ENCODE data around the gene CFAP61. TPM values are rescaled to one million over a fixed set of nuclear protein-coding genes. Genes with fewer than 3 reads are reported as not detected.

Gene CFAP61
- total RNA-seq, 4 donors from 2014 or later, result 0.38 TPM; not detected in 3

- no peak for TF ChIP-seq POLR2A (IDR thresholded peaks at IDR 0.05)
- TF ChIP-seq CTCF (IDR thresholded peaks at IDR 0.05), result no peak
- Histone ChIP-seq H3K27ac (no peak overlapping the region), H3K4me3 (no peak overlapping the region), H3K4me1 (peaks cover 0 to 32% (median 8%) of the 10 kb centered on the region in 3 donors), H3K27me3 (peaks cover 0 to 5% (median 0%) of the 10 kb centered on the region in 4 donors), H3K9me3 (no peaks in the 10 kb centered on the region), H3K36me3 (no peaks in the 10 kb centered on the region)
- intact Hi-C loops (cut with DNase I), result no loop called here
- no peak for DNase-seq
- WGBS, 2 donors, result 57 to 72% methylated on average over 1 to 4 of the region's 4 CpGs
Observed at GRCh38 chr20:20089018-20089417, 36.7 kb downstream of the CFAP61 start.

GRCh38 chr20:20089939-20090338 lies 37.6 kb downstream of the CFAP61 start:
- H3K36me3 ChIP-seq, result no peaks in the 10 kb centered on the region
- H3K27ac ChIP-seq, result no peak overlapping the region
- no peaks in the 10 kb centered on the region for H3K9me3 ChIP-seq
- TF ChIP-seq CTCF (IDR thresholded peaks at IDR 0.05), result no peak
- no peak for TF ChIP-seq POLR2A (IDR thresholded peaks at IDR 0.05)
- peaks cover 0 to 23% (median 8%) of the 10 kb centered on the region in 3 donors for H3K4me1 ChIP-seq
- WGBS, 2 donors, result 86 to 89% methylated on average over 1 of the region's 1 CpG
- peaks cover 0 to 5% (median 0%) of the 10 kb centered on the region in 4 donors for H3K27me3 ChIP-seq
- H3K4me3 ChIP-seq, result no peak overlapping the region
- no peak for DNase-seq
- intact Hi-C loops (cut with DNase I), result no loop called here

- DNase-seq, result no peak
- H3K4me1 ChIP-seq, result peaks cover 0 to 14% (median 0%) of the 10 kb centered on the region in 3 donors
- intact Hi-C loops (cut with DNase I), result no loop called here
- H3K27me3 ChIP-seq, result peaks cover 0 to 5% (median 0%) of the 10 kb centered on the region in 4 donors
- TF ChIP-seq CTCF (IDR thresholded peaks at IDR 0.05) (no peak), POLR2A (IDR thresholded peaks at IDR 0.05) (no peak)
- H3K27ac ChIP-seq, result no peak overlapping the region
- H3K4me3 ChIP-seq, result no peak overlapping the region
- no peaks in the 10 kb centered on the region for H3K9me3 ChIP-seq
- WGBS, 2 donors, result 36 to 46% methylated on average over 4 of the region's 4 CpGs
- no peaks in the 10 kb centered on the region for H3K36me3 ChIP-seq
Observed at GRCh38 chr20:20092827-20093226, 40.5 kb downstream of the CFAP61 start.

GRCh38 chr20:20094410-20094809 lies 42.1 kb downstream of the CFAP61 start:
- Histone ChIP-seq H3K4me1 (peaks cover 0 to 7% (median 0%) of the 10 kb centered on the region in 3 donors), H3K27ac (no peak overlapping the region), H3K36me3 (no peaks in the 10 kb centered on the region), H3K9me3 (no peaks in the 10 kb centered on the region), H3K4me3 (no peak overlapping the region), H3K27me3 (no peaks in the 10 kb centered on the region)
- intact Hi-C loops (cut with DNase I), result no loop called here
- no peak for DNase-seq
- TF ChIP-seq POLR2A (IDR thresholded peaks at IDR 0.05), result no peak
- no peak for TF ChIP-seq CTCF (IDR thresholded peaks at IDR 0.05)
- WGBS, 2 donors, result 68 to 86% methylated on average over 6 of the region's 6 CpGs

GRCh38 chr20:20095114-20095872 lies 43.0 kb downstream of the CFAP61 start:
- Histone ChIP-seq H3K9me3 (no peaks in the 10 kb centered on the region), H3K36me3 (no peaks in the 10 kb centered on the region), H3K27ac (no peak overlapping the region), H3K4me1 (peaks cover 0 to 7% (median 0%) of the 10 kb centered on the region in 3 donors), H3K4me3 (no peak overlapping the region), H3K27me3 (no peaks in the 10 kb centered on the region)
- 78 to 84% methylated on average over 3 to 5 of the region's 10 CpGs for WGBS, 2 donors
- DNase-seq, result no peak
- no peak for TF ChIP-seq CTCF (IDR thresholded peaks at IDR 0.05)
- TF ChIP-seq POLR2A (IDR thresholded peaks at IDR 0.05), result no peak
- intact Hi-C loops (cut with DNase I), result no loop called here
